Measurements from ENCODE around the gene LRRC74A.

LRRC74A gene

GRCh38 chr14:76810953-76811400 lies 15.2 kb upstream of the LRRC74A start:
- no peak for DNase-seq

DNA sequence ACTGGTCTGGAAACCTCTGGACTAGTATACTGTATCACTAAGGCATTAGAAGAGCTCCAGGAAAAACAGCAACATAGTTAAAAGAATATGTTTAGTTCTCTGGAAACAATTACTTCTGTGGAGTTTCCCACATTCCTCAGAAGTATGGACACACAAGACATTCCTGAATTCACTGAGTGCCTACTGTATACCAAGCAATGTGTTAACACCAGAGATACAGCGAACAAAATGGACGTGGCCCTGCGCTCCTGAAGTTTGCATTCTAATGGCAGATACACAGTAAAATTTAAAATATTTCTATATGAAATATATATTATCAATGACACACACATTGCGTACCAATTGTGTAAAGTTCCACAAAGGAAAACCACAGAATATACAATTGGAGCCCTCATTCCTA lies 14.6 kb upstream of the LRRC74A start:
- no peak for DNase-seq

- no peak for DNase-seq
These were observed 14.2 kb upstream of the LRRC74A start for GRCh38 chr14:76812093-76812421.

- peak; percentile 96 for DNase-seq
These were observed 13.5 kb upstream of the LRRC74A start, which contains the start of gene ANGEL1 for GRCh38 chr14:76812422-76813383. ANGEL1 (minus strand) TSS chr14:76812882; CDS start chr14:76812827, 55 bp downstream.

GRCh38 chr14:76814726-76815645 lies 11.2 kb upstream of the LRRC74A start:
- no peak for DNase-seq

DNA sequence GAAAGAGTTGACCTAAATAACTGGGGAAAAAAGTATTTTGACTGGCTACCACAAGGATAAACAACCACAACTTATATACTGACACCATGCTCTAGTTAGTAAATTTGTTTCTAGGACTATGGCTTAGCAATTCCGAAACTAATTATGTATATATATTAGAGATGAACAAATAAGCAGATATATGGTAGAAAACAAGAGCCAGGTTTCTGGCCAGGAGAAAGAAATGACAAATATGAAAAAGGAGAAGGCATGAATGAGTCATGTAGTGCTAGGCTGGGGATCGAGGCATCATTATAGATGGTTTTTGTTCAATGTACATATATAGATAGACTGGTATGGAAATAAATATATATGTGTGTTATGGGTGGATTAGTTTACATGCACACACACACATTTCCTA lies 5.5 kb upstream of the LRRC74A start:
- DNase-seq: no peak

- DNase-seq: no peak
These were observed 1.6 kb downstream of the LRRC74A start for GRCh38 chr14:76827696-76828296.

GRCh38 chr14:76828339-76829012 lies 2.3 kb downstream of the LRRC74A start:
- DNase-seq: no peak

DNA sequence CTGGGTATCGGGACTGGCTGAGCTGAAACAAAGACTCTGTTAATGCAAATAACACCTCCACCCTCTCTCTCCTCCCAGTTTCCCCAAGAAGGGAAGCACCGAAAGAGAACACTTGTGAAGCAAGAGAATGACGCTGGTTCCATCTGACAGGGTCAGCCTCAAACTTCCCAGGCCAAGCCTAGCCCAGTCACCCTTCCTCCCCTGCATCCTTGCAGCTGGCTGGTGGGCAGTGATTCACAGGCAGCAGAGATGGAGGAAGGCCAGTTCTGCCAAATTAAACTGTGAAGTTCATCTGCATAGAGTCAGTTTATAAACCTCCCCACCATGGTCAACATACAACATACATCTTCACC lies 2.8 kb downstream of the LRRC74A start:
- no peak for DNase-seq

DNA sequence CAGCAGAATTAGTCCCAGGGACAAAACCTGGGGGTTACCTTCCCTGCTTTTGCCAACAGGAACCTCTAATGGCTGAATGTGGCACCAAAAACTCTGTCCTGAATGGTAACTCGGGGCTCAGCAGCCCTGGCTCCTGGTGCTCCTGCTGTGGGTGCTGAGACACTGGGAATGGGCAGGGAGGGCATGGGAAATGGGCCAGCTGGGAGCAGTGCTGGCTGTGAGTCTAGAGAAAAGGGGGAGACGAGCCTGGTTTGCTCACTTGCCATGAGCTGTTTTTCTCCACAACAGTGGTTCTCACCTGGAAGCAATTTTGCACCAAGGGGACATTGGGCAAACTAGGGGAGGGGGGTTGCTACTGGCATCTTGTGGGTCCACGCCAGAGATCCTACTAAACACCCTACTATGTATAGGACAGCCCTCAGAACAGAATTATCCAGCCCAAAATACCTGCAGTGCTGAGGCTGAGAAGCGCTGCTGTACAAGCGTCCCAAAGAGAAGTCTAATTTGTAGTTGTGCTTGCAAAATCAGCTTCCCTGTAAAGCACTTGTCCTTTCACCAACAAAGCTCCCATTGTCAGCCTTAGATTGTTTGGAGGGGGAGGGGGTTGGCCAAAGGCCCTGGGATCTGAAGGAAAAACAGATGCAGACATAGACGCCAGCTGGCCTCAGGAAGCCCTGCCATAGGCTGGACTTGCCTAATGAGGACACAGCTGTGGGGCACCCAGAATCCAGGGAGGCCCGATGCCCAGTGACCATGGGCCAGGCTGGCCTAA lies 3.6 kb downstream of the LRRC74A start:
- peak; percentile 83 for DNase-seq

DNA sequence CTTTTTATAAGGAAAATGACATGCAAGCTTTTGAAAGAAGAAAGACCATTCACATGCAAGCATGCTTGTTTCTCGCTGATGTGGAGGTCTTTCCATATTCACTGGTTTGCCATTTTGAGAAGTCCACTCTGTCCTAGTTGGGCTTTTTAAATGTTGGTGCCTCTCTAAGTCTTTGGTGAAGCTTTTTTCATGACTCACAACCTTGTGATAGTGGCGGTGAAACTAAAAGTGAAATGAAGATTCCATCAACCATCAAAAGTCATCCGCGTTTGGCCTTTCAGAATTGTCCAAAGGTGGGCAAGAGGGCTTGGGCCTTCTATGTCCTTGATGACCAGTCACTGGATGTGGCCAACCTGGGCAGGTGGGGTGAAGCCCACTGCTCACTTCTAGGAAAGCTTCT lies 4.3 kb downstream of the LRRC74A start:
- DNase-seq: no peak

GRCh38 chr14:76832503-76832988 lies 6.3 kb downstream of the LRRC74A start:
- DNase-seq: no peak

DNA sequence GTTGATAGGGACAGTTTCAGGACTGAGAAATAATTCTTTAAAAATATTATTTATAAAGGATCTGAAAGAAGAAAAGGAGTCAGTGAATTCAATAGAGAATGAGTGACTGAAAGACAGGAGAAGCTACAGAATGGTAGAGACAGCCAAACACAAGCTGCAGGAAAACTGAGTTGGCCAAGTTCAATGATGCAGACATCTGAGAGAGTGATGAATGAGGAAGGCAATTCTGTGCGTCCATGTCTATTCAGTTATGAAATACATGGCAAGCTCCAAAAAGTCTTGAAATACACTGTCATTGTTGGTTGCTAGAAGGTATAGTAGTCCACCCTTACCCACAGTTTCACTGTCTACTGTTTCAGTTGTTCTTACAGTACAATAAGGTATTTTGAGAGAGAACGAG lies 6.8 kb downstream of the LRRC74A start:
- DNase-seq: no peak

DNA sequence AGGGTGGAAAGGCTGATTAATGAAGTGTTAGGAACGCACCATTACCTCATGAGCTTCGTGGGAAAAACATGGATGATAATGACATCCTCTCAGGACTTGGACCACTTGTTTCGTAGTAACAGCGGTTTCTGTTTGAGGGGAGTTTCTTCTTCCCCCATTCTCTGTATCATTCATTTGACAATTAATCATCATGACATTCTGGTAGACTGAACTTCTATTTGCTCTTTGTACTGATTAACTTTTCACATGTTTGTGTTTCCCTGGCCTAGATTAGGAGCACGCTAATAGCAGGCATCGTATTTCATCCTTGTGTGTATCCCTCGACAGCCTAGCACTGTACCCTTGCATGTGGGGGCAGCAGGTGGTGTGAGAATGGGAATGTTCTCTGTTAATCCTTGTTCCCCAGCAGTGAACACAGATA lies 8.0 kb downstream of the LRRC74A start:
- DNase-seq: no peak

- DNase-seq: no peak
These were observed 9.9 kb downstream of the LRRC74A start for GRCh38 chr14:76836029-76836630.

DNA sequence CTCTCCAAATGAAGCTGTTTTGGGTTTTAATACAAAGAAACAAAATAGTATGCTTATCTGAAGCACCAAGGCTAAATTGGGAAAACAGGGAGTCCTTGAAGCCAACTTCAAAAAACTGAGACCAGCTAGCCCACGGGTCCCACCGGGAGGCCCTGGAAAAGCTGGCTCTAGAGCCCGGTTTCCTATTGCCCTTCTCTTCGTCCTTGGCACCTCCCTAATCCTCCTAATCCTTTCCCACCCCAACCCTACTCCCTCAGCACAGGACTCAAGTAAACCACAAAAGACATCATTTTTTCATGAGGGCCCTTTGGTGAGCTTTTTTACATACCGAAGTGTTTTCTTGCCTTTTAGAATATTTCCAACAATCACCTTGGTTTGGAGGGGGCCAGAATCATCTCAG lies 11.3 kb downstream of the LRRC74A start:
- DNase-seq: no peak

DNA sequence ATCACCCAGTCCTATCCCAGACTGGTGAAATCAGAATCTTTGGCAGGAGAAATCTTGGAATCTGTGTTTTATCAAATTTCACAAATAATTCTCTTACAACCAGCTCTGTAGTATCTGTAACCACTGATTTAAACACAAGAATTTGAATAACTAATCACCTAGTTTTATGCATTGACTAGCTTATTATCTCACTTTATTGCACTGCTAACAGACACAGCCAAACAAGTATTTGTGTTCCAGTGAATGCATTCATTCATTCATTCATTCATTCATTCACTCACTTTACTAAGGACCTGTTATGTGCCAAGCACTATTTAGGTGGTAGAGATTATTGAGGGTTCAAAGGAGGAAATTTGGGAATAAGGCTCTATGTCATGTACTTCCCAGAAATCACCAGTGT lies 16.2 kb downstream of the LRRC74A start:
- no peak for DNase-seq

- DNase-seq: peak; percentile 69
These were observed 18.0 kb downstream of the LRRC74A start for GRCh38 chr14:76844223-76844622.

GRCh38 chr14:76846331-76847047 lies 20.3 kb downstream of the LRRC74A start:
- DNase-seq: no peak

- no peak for DNase-seq
These were observed 22.7 kb downstream of the LRRC74A start for GRCh38 chr14:76848879-76849278.

DNA sequence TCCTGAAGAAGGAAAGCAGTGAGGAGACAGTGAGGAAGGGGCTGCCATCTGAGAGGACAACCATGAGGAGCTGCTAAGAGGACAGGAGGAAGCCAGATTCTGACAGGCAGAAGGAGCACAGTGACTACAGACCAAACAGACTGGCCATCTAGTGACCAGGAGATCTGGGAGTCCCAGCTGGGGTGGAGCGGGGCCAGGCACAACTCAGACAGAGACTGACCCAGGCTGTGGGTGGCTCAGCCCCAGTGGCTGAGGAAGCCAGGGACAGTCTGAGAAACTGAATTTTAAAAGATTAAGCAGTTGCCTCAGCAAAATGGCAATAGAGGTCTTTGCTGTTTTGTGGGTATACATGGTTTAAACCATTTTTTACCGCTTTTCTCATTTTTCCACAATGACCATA lies 28.9 kb downstream of the LRRC74A start:
- no peak for DNase-seq
